CD4-positive, alpha-beta T cell (primary cell): ENCODE measurements around the gene CPE. TPM values are rescaled to one million over a fixed set of nuclear protein-coding genes. Genes with fewer than 3 reads are reported as not detected.

Experiments used
- ATAC-seq: fragments of 200-7000 bp; cut with Tn5 transposase; one replicate; pipeline ENCODE4 v1.10.0; 2022; ENCODE audit warnings: mild to moderate bottlenecking; ENCODE audit not compliant: poor library complexity
- CTCF ChIA-PET: fragments of 350-600 bp; sonication (Branson Sonifier 250); formaldehyde crosslinking; loops from one replicate; lab custom pipeline; 2021; ENCODE audit warnings: antibody characterized with exemption, inconsistent platforms; lab: Charles Lee
- POLR2A ChIA-PET: fragments of 350-600 bp; sonication (Branson Sonifier 250); formaldehyde crosslinking; loops from one replicate; lab custom pipeline; 2021; ENCODE audit warnings: antibody characterized with exemption, inconsistent platforms; lab: Charles Lee
- DNase-seq, 14 experiments: peaks; one replicate each; pipeline ENCODE4 v3.0.0-alpha.2; 2013 to 2020; ENCODE audit warnings: mixed read lengths in 2 of 14
- H3K27ac ChIP-seq, 2 donors: one replicate each; pipeline versions ENCODE4 v1.5.1 to v1.7.0; 2013; ENCODE audit warnings: low read length in 2 of 2, low read depth in 1 of 2, mild to moderate bottlenecking in 1 of 2
- H3K27me3 ChIP-seq, 2 experiments: 1 replicate in 1 of 2; 2 replicates in 1 of 2; pipeline versions ENCODE4 v1.6.1 to v1.7.0; 2013; ENCODE audit warnings: low read length in 2 of 2, control low read depth in 1 of 2, mild to moderate bottlenecking in 1 of 2, moderate library complexity in 1 of 2; ENCODE audit not compliant: insufficient read depth in 2 of 2, control insufficient read depth in 1 of 2
- H3K36me3 ChIP-seq: one replicate; pipeline ENCODE4 v1.6.1; 2013; ENCODE audit warnings: low read length, control low read depth; ENCODE audit not compliant: insufficient read depth
- H3K4me1 ChIP-seq: one replicate; pipeline ENCODE4 v1.6.1; 2013; ENCODE audit warnings: low read length, control low read depth; ENCODE audit not compliant: insufficient read depth
- H3K4me3 ChIP-seq: one replicate; pipeline ENCODE4 v1.5.1; 2013; ENCODE audit warnings: mild to moderate bottlenecking, low read length, moderate library complexity
- H3K9me3 ChIP-seq, 2 experiments: 1 replicate in 1 of 2; 2 replicates in 1 of 2; pipeline versions ENCODE4 v1.6.1 to v1.7.0; 2013; ENCODE audit warnings: low read length in 2 of 2, mild to moderate bottlenecking in 2 of 2, control low read depth in 1 of 2, moderate library complexity in 1 of 2; ENCODE audit not compliant: control insufficient read depth in 1 of 2, insufficient read depth in 1 of 2
- H3K27ac Mint-ChIP-seq: one replicate; pipeline ENCODE4 v1.8.0; 2020; ENCODE audit warnings: mixed read lengths
- H3K27me3 Mint-ChIP-seq: one replicate; pipeline ENCODE4 v1.8.0; 2021; ENCODE audit warnings: mixed read lengths
- H3K36me3 Mint-ChIP-seq: one replicate; pipeline ENCODE4 v1.8.0; 2021; ENCODE audit warnings: low read depth, mixed read lengths
- H3K4me1 Mint-ChIP-seq: one replicate; pipeline ENCODE4 v1.8.0; 2021; ENCODE audit warnings: low read depth, mixed read lengths
- H3K4me3 Mint-ChIP-seq: one replicate; pipeline ENCODE4 v1.8.0; 2020; ENCODE audit warnings: mild to moderate bottlenecking, mixed read lengths
- H3K9me3 Mint-ChIP-seq: one replicate; pipeline ENCODE4 v1.8.0; 2020; ENCODE audit warnings: mixed read lengths
- intact Hi-C, 2 experiments: fragments of 100-400 bp; cut with DNase I in 1 of 2; cut with micrococcal nuclease in 1 of 2; formaldehyde crosslinking; loops; one replicate each; pipeline versions ENCODE4 v1.15.1 to v1.9.0; 2023 to 2025; cut with DNase I, micrococcal nuclease
- total RNA-seq, 174 experiments: library from RNA in 2 of 174; stranded (reverse) in 2 of 174; gene quantifications; one replicate each; pipeline ENCODE4 v1.2.3 and lab custom pipeline; 2021 to 2026
- TF ChIP-seq, protein P1 (sequence below): fragments of 200-600 bp; IDR thresholded peaks from one replicate; pipeline ENCODE4 v1.8.0; 2022; ENCODE audit warnings: antibody characterized with exemption, mild to moderate bottlenecking

The CPE gene
- total RNA-seq, 2 experiments from 2014 or later = not detected

GRCh38 chr4:165331359-165331758 lies 47.4 kb upstream of the CPE start:
- H3K27ac Mint-ChIP-seq = no peak overlapping the region
- Histone ChIP-seq H3K27ac (no peak overlapping the region), H3K27me3 (no peaks in the 10 kb centered on the region), H3K36me3 (peaks cover 17% of the 10 kb centered on the region), H3K4me3 (no peak overlapping the region), H3K9me3 (no peaks in the 10 kb centered on the region), H3K4me1 (peaks cover 30% of the 10 kb centered on the region)
- POLR2A ChIA-PET = no interaction called here
- TF ChIP-seq, protein P1, sequence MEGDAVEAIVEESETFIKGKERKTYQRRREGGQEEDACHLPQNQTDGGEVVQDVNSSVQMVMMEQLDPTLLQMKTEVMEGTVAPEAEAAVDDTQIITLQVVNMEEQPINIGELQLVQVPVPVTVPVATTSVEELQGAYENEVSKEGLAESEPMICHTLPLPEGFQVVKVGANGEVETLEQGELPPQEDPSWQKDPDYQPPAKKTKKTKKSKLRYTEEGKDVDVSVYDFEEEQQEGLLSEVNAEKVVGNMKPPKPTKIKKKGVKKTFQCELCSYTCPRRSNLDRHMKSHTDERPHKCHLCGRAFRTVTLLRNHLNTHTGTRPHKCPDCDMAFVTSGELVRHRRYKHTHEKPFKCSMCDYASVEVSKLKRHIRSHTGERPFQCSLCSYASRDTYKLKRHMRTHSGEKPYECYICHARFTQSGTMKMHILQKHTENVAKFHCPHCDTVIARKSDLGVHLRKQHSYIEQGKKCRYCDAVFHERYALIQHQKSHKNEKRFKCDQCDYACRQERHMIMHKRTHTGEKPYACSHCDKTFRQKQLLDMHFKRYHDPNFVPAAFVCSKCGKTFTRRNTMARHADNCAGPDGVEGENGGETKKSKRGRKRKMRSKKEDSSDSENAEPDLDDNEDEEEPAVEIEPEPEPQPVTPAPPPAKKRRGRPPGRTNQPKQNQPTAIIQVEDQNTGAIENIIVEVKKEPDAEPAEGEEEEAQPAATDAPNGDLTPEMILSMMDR = no peak
- CTCF ChIA-PET = no interaction called here
- H3K9me3 Mint-ChIP-seq = no peaks in the 10 kb centered on the region
- ATAC-seq (no peak), DNase-seq (no peak)
- H3K27me3 Mint-ChIP-seq = no peaks in the 10 kb centered on the region
- peaks cover 37% of the 10 kb centered on the region for H3K4me1 Mint-ChIP-seq
- H3K36me3 Mint-ChIP-seq = peaks cover 44% of the 10 kb centered on the region
- no peak overlapping the region for H3K4me3 Mint-ChIP-seq
- intact Hi-C loops = loop anchor here in 1 of 2 experiments (2.0 kb wide), 1 partner anchor 127 kb away; no protein-coding TSS in a partner anchor

DNA sequence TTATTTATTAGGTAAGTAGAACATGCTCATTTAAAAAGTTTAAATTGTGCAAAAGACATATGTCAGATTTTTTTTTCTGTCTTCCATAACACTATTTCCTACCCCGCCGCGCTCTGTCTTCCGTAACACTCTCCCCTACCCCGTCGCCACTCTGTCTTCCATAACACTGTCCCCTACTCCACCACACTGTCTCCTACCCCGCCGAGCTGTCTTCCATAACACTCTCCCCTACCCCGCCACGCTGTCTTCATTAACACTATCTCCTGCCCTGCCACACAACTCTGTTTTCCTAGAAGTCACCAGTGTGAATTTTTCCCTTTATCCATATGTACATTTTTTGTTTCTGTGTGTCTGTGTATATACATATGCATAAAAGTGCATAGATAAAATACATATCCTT lies 47.0 kb upstream of the CPE start:
- Mint-ChIP-seq H3K27ac (peak overlapping the region; percentile 16), H3K9me3 (no peaks in the 10 kb centered on the region), H3K36me3 (peaks cover 48% of the 10 kb centered on the region), H3K4me1 (peaks cover 39% of the 10 kb centered on the region), H3K27me3 (no peaks in the 10 kb centered on the region), H3K4me3 (peak overlapping the region; percentile 5)
- DNase-seq (no peak), ATAC-seq (no peak)
- TF ChIP-seq, protein P1 = no peak
- no peak overlapping the region for H3K4me3 ChIP-seq
- peaks cover 22% of the 10 kb centered on the region for H3K36me3 ChIP-seq
- intact Hi-C loops = loop anchor here in 1 of 2 experiments (2.0 kb wide), 1 partner anchor 127 kb away; no protein-coding TSS in a partner anchor
- ChIA-PET POLR2A (no interaction called here), CTCF (no interaction called here)
- H3K27me3 ChIP-seq = no peaks in the 10 kb centered on the region
- peaks cover 27% of the 10 kb centered on the region for H3K4me1 ChIP-seq
- H3K27ac ChIP-seq = no peak overlapping the region
- no peaks in the 10 kb centered on the region for H3K9me3 ChIP-seq

DNA sequence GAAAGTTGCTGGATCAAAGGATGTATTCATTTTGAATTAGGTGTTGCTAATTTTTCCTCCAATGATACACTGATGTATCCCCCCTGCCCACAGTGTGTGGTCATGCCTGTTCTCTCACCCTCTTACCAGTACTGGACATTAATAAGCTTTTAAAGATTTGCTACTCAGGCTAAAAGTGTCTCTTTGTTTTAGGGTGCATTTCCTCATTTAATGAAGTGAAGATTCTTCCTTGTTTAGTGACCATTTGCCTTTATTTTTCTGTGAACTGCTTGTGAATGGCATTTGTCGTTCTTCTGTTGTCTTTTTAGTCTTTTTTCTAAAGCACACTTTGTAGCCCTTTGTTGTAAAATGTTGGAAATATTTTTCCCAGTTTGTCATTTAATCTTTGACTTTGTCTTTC lies 46.3 kb upstream of the CPE start:
- Histone ChIP-seq H3K36me3 (peaks cover 26% of the 10 kb centered on the region), H3K4me1 (peaks cover 27% of the 10 kb centered on the region), H3K27me3 (no peaks in the 10 kb centered on the region), H3K4me3 (no peak overlapping the region), H3K27ac (no peak overlapping the region), H3K9me3 (no peaks in the 10 kb centered on the region)
- intact Hi-C loops = no loop called here
- ChIA-PET CTCF (no interaction called here), POLR2A (no interaction called here)
- no peaks in the 10 kb centered on the region for H3K9me3 Mint-ChIP-seq
- peak overlapping the region; percentile 16 for H3K27ac Mint-ChIP-seq
- peaks cover 39% of the 10 kb centered on the region for H3K4me1 Mint-ChIP-seq
- DNase-seq (no peak), ATAC-seq (no peak)
- TF ChIP-seq, protein P1 = no peak
- H3K4me3 Mint-ChIP-seq = no peak overlapping the region
- H3K36me3 Mint-ChIP-seq = peaks cover 55% of the 10 kb centered on the region
- H3K27me3 Mint-ChIP-seq = no peaks in the 10 kb centered on the region
